Urinary bladder (tissue), 4 donors: ENCODE results near the gene CD247. TPM values are rescaled to one million over a fixed set of nuclear protein-coding genes. Genes with fewer than 3 reads are reported as not detected.
A peak's percentile ranks its signal among the peaks of the same experiment; 100 is the strongest.

Experiments
- DNase-seq: peaks from one replicate; pipeline ENCODE4 v3.0.0-alpha.2; 2015; ENCODE audit errors: extremely low spot score
- H3K27ac ChIP-seq: one replicate; pipeline ENCODE4 v1.5.1; 2013; ENCODE audit warnings: low read depth, mild to moderate bottlenecking, moderate library complexity
- H3K36me3 ChIP-seq: one replicate; pipeline ENCODE4 v1.6.1; 2013; ENCODE audit warnings: mild to moderate bottlenecking, moderate library complexity; ENCODE audit not compliant: insufficient read depth
- H3K4me1 ChIP-seq: one replicate; pipeline ENCODE4 v1.6.1; 2013; ENCODE audit warnings: mild to moderate bottlenecking, moderate library complexity; ENCODE audit not compliant: insufficient read depth
- H3K4me3 ChIP-seq: one replicate; pipeline ENCODE4 v1.5.1; 2013; ENCODE audit warnings: low read depth, low read length
- WGBS: extraction: QIAGEN DNeasy Blood & Tissue Kit; methylation state at CpG from one replicate; pipeline ENCODE4 v1.1.7; 2013; 5-methylcytosine and 5-hydroxymethylcytosine counted together
- polyA plus RNA-seq: library from polyadenylated mRNA; stranded (reverse); fragments of 200-250 nt; gene quantifications from one replicate; pipeline ENCODE4 v1.2.3, GENCODE V29; 2013
- total RNA-seq: library from RNA; depleted of rRNA; stranded (reverse); fragments of >200 nt; gene quantifications from one replicate; pipeline ENCODE4 v1.2.3, GENCODE V29; 2014
- donor health status: healthy with polysubstance abuse.
- donor health status: healthy.

The CD247 gene
- total and polyA plus RNA-seq, 2 donors = 1.3 to 1.8 TPM

GRCh38 chr1:167529829-167530474, 11.6 kb upstream of the CD247 start:
- Histone ChIP-seq H3K36me3 (no peaks in the 10 kb centered on the region), H3K27ac (no peak overlapping the region), H3K4me1 (no peaks in the 10 kb centered on the region), H3K4me3 (no peak overlapping the region)
- WGBS = 49% methylated on average over 8 of the region's 8 CpGs
- DNase-seq = no peak

DNA sequence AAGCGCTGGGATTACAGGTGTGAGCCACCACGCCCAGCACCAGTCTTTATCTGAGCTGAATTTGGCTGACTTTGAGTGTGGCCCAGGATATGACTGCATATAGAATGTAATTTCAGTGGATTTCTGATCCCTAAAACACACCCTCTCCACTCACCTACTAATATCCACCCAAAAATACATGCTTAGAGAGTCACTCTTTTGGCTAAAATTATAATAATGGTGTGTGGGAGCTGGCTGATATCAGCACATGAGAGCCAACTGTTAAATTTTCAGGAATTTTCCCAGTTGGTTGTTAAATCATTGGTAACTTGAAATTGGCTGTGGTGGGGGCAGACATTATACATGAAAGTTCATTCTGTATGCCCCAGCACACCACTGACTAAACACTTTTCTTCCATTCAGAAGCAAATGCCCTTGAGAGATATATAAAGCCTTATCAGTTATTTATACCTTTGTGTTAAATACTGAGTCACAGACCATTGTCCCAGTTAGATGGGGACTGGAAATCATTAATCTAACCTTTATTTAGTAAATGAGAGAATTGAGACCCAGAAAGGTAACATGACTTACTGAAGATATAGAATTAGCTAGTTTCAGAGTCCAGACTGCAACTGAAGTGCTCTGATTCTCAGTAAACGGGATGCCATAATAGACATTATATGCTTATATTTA, 9.9 kb upstream of the CD247 start:
- Histone ChIP-seq H3K4me1 (no peaks in the 10 kb centered on the region), H3K36me3 (no peaks in the 10 kb centered on the region), H3K4me3 (no peak overlapping the region), H3K27ac (no peak overlapping the region)
- 92% methylated on average over 3 of the region's 3 CpGs for WGBS
- DNase-seq = no peak

DNA sequence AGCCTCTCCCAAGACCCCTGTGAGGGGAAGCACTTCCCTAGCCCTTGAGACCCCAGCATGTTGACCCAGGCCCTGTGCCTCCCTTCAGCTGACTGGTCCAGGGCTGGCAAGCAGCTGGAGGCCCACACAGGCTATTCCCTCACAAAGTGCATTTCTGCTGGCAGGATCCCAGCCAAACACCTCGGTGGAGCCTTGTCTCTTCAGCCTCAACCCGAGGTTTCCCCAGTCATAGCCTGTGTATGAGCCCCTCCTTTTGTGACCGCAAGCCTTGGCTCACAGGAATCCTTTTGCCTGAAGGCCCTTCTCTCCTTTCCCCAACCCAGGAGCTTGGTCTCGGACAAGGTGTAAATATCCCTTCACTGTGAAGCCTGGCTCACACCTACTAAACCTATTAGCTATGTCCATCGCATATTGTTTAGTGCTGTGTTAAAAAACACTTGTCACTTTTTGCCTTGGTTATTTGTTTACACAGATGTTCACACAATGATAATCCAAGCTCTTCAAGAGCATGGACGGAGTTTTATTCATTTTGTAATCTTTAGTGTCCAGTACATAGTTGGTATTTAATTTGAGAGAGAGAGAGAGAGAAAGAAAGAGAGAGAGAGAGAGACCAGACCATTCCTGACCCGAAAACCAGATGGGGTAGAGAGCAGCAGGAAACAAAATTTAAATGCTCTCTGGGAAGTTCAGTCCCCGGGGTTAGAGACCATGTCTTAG, 8.5 kb upstream of the CD247 start:
- DNase-seq = no peak
- Histone ChIP-seq H3K27ac (no peak overlapping the region), H3K4me3 (no peak overlapping the region), H3K36me3 (no peaks in the 10 kb centered on the region), H3K4me1 (no peaks in the 10 kb centered on the region)
- WGBS = 60% methylated on average over 8 of the region's 8 CpGs

DNA sequence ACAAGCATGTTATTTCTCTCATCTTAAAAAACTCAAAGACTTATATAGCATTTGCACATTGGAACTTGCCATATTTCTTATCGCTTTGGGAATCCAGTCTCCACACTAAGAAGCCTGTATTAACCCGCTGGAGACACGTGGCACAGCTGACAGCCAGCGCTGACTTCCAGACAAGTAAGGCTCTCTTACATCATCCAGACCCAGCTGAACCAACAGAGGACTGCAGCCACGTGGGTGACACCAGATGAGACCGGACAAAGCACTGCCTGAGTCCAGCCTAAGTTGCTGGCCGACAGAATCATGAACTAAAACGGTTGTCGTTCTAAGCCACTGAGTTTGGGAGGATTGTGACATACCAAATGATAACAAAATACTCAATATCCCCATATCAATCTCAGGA, 6.3 kb upstream of the CD247 start:
- no peak overlapping the region for H3K27ac ChIP-seq
- no peaks in the 10 kb centered on the region for H3K36me3 ChIP-seq
- 86% methylated on average over 9 of the region's 9 CpGs for WGBS
- H3K4me3 ChIP-seq = no peak overlapping the region
- no peaks in the 10 kb centered on the region for H3K4me1 ChIP-seq
- no peak for DNase-seq

DNA sequence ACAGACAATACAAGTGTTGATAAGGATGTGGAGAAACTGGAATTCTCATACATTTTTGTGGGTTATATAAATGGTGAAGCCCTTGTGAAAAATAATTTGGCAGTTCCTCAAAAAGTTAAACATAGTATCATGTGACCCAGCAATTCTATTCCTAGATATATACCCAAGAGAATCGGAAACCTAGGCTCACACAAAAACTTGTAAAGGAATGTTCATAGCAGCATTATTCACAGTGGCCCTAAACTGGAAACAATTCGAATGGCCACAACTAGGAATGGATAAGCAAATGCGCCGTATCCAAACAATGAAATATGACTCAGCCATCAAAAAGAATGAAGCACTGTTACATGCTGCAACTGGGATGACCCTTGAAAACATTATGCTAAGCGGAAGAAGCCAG, 3.9 kb upstream of the CD247 start:
- 91% methylated on average over 5 of the region's 5 CpGs for WGBS
- Histone ChIP-seq H3K27ac (no peak overlapping the region), H3K36me3 (no peaks in the 10 kb centered on the region), H3K4me1 (no peaks in the 10 kb centered on the region), H3K4me3 (no peak overlapping the region)
- DNase-seq = no peak

DNA sequence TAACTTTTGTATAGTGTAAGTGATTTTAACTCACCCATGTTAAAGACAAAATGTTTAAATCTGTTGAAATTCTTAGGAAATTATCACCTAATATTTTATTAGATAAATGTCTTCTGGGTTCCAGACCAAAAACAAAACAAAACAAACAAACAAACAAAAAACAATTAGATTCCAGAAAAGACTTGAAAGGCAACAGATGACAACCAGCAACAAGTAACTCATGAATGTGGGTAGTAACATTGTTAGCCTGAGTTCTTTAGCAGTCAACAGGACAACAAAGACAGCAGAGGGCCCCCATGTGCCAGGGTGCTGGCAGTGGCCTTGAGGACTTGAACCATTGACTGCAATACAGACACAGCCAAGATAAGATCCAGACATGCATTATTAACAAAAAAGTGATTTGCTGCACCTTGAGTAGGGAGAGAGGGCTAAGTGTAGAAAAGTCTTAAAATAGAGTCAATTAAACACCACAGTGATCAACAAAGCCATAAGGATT, 2.4 kb upstream of the CD247 start:
- Histone ChIP-seq H3K27ac (no peak overlapping the region), H3K4me3 (no peak overlapping the region), H3K36me3 (no peaks in the 10 kb centered on the region), H3K4me1 (no peaks in the 10 kb centered on the region)
- no peak for DNase-seq

DNA sequence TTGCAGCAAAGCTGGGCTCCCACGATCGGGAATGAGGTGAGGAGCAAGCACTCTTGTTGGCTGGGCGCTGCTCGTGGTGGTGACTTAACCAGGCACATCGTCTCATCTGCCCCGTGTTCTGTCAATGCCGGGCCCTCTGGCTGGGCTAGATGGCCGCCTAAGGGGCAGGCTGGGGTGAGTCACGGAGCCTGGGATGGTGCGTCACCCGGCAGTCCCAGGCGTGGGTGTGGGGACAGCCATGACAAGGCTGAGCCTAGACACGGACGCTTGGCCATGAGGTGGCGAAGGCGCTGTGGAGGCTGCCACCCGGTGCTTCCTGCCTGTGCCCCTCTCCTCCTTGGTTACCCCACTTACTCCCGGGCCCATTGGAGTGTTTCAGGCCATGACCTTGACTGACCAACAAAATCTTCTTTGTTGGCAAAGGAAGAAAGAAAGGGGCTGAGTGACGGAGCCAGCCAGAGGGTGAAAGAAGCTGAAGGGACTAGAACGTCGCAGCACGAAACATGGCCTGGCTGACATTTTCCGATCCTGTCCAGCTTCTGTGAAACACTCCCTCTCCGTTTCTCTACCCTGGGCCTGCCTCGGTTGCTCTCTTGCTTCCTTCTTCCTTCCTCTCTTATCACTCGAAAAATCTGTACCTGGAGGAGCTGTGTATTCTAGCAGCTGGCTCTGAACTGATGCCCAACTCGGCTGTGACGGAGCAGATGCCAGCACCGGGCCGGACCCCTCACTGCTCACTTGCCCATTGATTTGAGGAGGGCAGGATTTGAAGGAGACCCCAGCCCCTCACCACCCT, 596 bp downstream of the CD247 start:
- no peak overlapping the region for H3K27ac ChIP-seq
- no peaks in the 10 kb centered on the region for H3K36me3 ChIP-seq
- H3K4me1 ChIP-seq = no peaks in the 10 kb centered on the region
- 91% methylated on average over 30 of the region's 30 CpGs for WGBS
- peak overlapping the region; percentile 6 for H3K4me3 ChIP-seq
- no peak for DNase-seq

- Histone ChIP-seq H3K27ac (no peak overlapping the region), H3K4me3 (peak overlapping the region; percentile 6), H3K4me1 (no peaks in the 10 kb centered on the region), H3K36me3 (no peaks in the 10 kb centered on the region)
- DNase-seq = no peak
- WGBS = 85% methylated on average over 19 of the region's 19 CpGs
Measured at GRCh38 chr1:167516404-167517388, 1.6 kb downstream of the CD247 start.

DNA sequence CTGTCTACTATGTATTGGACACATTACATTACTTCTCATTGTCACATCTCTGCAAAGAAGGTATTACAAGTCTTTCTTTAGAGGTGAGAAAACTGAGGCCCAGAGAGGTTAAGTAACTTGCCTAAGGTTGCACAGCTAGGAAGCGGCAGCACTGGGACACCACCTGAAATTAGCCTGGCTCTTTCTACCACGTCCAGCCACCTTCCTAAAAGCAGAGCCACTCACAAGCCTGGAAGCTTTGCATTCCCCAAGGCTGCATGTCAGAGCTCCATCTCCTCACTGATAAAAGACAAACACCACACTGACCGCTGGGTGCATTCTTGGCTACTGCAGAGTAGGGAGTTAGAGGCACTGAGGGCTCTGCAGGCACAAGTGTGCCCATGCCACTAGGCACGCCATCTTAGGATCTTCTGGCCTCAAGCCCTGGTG, 2.4 kb downstream of the CD247 start:
- no peak overlapping the region for H3K27ac ChIP-seq
- DNase-seq = no peak
- no peak overlapping the region for H3K4me3 ChIP-seq
- no peaks in the 10 kb centered on the region for H3K36me3 ChIP-seq
- WGBS = 87% methylated on average over 4 of the region's 4 CpGs
- H3K4me1 ChIP-seq = no peaks in the 10 kb centered on the region

GRCh38 chr1:167515461-167515860, 2.9 kb downstream of the CD247 start:
- no peak for DNase-seq
- WGBS = 94% methylated on average over 3 of the region's 3 CpGs
- Histone ChIP-seq H3K36me3 (no peaks in the 10 kb centered on the region), H3K4me3 (no peak overlapping the region), H3K4me1 (no peaks in the 10 kb centered on the region), H3K27ac (no peak overlapping the region)

DNA sequence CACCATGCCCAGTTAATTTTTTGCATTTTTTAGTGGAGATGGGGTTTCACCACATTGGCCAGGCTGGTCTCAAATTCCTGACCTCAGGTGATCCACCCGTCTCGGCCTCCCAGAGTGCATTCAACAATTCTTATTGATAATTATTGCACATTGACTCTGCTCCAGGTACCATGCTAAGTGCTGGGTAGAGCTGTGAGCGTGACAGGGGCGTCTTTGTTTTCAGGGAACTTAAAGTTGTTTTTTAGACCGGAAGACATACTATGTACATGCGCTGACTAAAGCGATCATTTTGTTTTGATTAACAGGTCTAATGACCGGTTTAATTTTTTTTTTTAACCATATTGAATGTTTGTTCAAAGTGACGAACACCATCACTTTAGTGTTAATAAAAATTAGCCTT, 4.0 kb downstream of the CD247 start:
- Histone ChIP-seq H3K27ac (no peak overlapping the region), H3K36me3 (no peaks in the 10 kb centered on the region), H3K4me1 (no peaks in the 10 kb centered on the region), H3K4me3 (no peak overlapping the region)
- no peak for DNase-seq
- 92% methylated on average over 9 of the region's 9 CpGs for WGBS

GRCh38 chr1:167512046-167512654, 6.2 kb downstream of the CD247 start:
- WGBS = 30% methylated on average over 7 of the region's 7 CpGs
- no peak for DNase-seq

More at GRCh38 chr1:167512046-167512654, 6.2 kb downstream of the CD247 start:
- H3K36me3 ChIP-seq = no peaks in the 10 kb centered on the region
- H3K4me1 ChIP-seq = no peaks in the 10 kb centered on the region
- H3K27ac ChIP-seq = no peak overlapping the region
- no peak overlapping the region for H3K4me3 ChIP-seq
